HUES64 (cell line): ENCODE measurements around the gene FOXI1.
"Not testable (repeated sequence)": the region's sequence is repeated elsewhere in the genome, so short reads cannot be mapped to it uniquely, and the experiment has no call there.

Experiments
- H3K27ac ChIP-seq: 2 replicates; pipeline ENCODE4 v1.7.0; 2013; ENCODE audit warnings: low read depth, low read length, inconsistent platforms
- H3K27me3 ChIP-seq: 2 replicates; pipeline ENCODE4 v1.6.1; 2013; ENCODE audit warnings: mild to moderate bottlenecking, low read length; ENCODE audit not compliant: insufficient read depth
- H3K36me3 ChIP-seq: 2 replicates; pipeline ENCODE4 v1.6.1; 2013; ENCODE audit warnings: mild to moderate bottlenecking, low read length; ENCODE audit not compliant: insufficient read depth
- H3K4me1 ChIP-seq: 2 replicates; pipeline ENCODE4 v1.6.1; 2013; ENCODE audit warnings: mild to moderate bottlenecking, low read length, moderate library complexity; ENCODE audit not compliant: insufficient read depth
- H3K4me3 ChIP-seq: 2 replicates; pipeline ENCODE4 v1.5.1; 2013; ENCODE audit warnings: mild to moderate bottlenecking, low read length, moderate library complexity
- H3K9ac ChIP-seq: 2 replicates; pipeline ENCODE4 v1.6.1; 2013; ENCODE audit warnings: mild to moderate bottlenecking, low read depth, low read length
- H3K9me3 ChIP-seq: 2 replicates; pipeline ENCODE4 v1.6.1; 2013; ENCODE audit warnings: low read depth, low read length; ENCODE audit not compliant: insufficient read depth
- WGBS: fragments of 150-250, 120-280 bp; methylation state at CpG from one replicate; pipeline ENCODE4 v1.1.7; 2013; ENCODE audit warnings: missing lambda C conversion rate; 5-methylcytosine and 5-hydroxymethylcytosine counted together

The FOXI1 gene

DNA sequence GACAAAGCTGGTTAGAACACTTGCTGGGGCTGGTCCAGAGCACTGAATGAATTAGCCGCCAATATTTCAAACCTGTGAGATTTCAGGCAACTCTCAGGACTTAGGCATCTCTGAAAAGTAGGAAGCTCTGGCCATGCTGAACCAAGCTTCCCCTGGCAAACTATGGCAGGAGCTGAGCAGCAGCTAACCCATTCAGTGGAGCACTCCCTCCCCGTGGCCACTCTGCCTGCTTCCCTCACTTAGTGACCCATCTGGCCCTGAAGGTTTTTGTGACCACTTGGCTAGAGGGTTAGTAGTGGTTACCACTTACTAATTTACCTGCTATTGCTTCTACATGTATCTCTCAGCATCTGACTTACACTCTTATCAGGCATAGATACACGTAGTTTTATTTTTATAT lies 25.5 kb downstream of the FOXI1 start:
- Histone ChIP-seq H3K27ac (no peak overlapping the region), H3K27me3 (no peaks in the 10 kb centered on the region), H3K9me3 (peaks cover 6% of the 10 kb centered on the region; the same call in 1 of the 2 replicates), H3K36me3 (no peaks in the 10 kb centered on the region), H3K9ac (no peak overlapping the region), H3K4me1 (no peaks in the 10 kb centered on the region), H3K4me3 (no peak overlapping the region)
- WGBS: 85% methylated on average over 2 of the region's 3 CpGs

DNA sequence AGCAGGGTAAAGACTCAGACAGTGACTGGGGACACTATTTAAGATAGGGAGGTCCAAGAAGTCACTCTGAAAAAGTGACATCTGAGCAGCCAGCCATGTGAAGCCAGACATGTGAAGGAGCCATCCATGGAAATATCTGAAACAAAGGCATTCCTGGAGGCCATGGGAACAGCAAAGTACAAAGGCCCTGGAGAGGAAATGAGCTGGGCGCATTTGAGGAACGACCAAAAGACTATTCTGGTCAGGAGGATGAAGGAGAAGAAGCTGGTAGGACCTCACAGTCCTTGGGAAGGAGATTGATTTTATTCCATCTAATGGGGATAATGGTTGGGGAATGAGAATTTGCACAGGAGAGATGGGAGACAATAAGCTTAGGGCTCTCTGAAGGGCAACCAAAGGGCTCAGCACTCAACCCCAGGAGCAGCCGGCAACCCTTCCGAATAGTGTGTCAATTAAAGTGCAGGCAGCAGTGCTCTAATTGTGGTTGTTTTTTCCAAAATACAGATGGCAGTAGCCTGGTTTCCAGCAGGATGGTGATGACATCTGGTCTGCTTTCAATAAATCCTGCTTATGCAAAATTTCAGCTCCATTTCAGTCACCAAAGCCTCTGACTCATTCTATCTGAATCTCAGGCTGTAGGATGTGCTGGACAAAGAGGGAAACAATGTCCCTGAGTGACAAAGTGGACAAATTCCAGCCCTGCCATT lies 26.7 kb downstream of the FOXI1 start:
- no peaks in the 10 kb centered on the region for H3K27me3 ChIP-seq
- H3K4me3 ChIP-seq: no peak overlapping the region
- no peaks in the 10 kb centered on the region for H3K9me3 ChIP-seq
- 63% methylated on average over 4 of the region's 4 CpGs for WGBS
- no peaks in the 10 kb centered on the region for H3K36me3 ChIP-seq
- H3K9ac ChIP-seq: no peak overlapping the region
- no peak overlapping the region for H3K27ac ChIP-seq
- no peaks in the 10 kb centered on the region for H3K4me1 ChIP-seq

DNA sequence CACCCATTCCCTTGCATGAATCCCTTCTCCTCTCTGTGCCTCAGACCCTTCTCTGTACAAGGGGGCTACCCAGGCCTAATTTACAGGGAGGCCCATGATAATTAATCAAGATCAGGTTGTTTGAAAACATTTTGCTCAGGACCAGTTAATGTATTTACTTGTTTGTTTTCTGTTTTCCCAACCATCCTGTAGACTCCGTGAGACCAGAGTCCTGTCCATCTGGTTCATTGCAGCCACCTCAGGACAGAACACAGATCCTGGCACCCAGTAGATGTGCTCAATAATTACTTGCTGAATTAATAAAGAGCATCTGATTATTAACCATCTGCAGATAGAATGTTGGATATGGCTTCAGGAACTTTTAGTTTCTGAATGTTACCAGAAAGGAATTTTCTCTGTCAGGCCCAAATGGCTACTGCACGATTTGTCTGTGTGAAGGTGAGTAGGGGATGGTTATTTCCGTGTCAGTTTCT lies 27.3 kb downstream of the FOXI1 start:
- 77% methylated on average over 2 of the region's 3 CpGs for WGBS
- Histone ChIP-seq H3K9me3 (no peaks in the 10 kb centered on the region), H3K27me3 (no peaks in the 10 kb centered on the region), H3K27ac (no peak overlapping the region), H3K4me3 (no peak overlapping the region), H3K9ac (no peak overlapping the region), H3K4me1 (no peaks in the 10 kb centered on the region), H3K36me3 (no peaks in the 10 kb centered on the region)

DNA sequence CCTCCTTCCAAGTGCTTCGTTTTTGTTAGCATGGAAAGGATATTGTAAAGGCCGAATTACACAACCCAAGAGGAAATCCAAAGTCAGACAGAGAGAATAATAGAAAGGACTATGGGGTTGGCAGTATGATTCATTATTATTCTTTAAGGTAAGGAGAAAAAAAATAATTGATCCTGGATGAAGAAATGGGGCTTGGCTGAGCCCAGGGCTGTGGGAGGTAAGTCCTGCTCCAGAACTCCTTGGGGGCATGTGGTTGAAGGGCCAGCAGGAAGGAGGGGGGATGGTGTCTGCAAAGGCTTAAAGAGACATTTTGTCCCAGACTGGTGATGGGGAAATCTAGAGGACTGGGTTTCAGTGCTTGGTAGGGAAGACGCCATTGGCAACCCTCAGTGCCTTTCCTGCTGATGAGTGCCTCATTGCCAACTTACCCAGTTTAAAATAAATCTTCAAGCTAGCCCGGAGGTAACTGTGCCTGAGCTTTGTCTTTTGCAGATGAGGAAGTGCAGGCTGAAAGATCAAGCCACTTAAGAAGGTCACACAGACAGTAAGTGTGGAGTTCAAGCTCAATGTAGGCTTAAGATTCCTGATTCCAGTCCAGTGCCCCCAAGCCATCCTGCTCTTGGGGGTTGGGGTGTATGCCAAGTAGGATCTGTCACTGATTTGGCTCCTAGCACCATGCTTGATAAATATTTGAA lies 30.2 kb downstream of the FOXI1 start:
- Histone ChIP-seq H3K4me3 (no peak overlapping the region), H3K9ac (no peak overlapping the region), H3K27me3 (no peaks in the 10 kb centered on the region), H3K4me1 (no peaks in the 10 kb centered on the region), H3K27ac (no peak overlapping the region), H3K36me3 (no peaks in the 10 kb centered on the region), H3K9me3 (no peaks in the 10 kb centered on the region)
- 91% methylated on average over 4 of the region's 4 CpGs for WGBS

DNA sequence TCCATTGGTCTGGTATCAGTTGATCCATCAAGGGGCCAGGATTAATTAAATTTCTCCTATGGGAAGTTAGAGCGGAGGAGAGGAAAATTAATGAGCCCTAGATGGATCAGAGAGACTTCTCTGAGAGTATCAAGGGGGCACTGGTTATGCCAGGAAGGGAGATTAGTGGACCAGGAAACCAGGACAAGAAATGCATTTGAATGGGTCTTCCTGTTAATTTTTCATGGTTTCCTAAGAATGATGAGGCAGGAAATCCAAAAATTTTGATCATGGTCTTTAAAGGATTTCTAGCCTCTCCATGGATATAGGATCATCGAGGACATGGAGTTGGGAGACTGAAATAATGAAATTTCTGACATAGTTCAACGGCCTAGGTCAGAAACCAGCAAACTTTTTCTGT lies 30.8 kb downstream of the FOXI1 start:
- H3K36me3 ChIP-seq: no peaks in the 10 kb centered on the region
- no peak overlapping the region for H3K9ac ChIP-seq
- H3K27me3 ChIP-seq: no peaks in the 10 kb centered on the region
- no peaks in the 10 kb centered on the region for H3K9me3 ChIP-seq
- 65% methylated on average over 3 of the region's 3 CpGs for WGBS
- no peaks in the 10 kb centered on the region for H3K4me1 ChIP-seq
- H3K27ac ChIP-seq: no peak overlapping the region
- H3K4me3 ChIP-seq: no peak overlapping the region

DNA sequence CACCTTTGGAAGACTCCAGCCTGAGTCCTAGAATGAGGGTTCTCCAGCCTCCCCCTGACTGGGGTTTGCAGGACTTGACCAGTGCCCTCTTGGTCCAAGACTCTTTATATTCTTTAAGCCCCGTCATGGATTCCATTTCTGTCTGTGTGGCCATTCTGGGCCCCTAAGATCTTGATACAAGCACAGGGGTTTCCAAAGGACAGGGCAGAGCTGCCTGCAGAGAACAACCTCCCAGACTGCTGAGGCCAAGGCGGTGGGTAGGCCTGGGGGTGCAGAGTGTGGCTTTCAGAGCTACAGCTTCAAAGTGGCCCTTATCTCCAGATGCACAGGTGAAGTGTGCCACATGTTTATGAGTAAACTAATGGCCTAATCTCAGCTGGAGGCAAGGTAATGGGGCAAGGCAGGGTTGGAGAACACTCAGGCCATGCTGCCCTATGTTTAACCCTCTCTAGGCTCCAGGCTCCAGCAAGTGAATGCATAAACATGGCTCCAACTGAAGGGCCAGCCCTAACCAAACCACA lies 32.1 kb downstream of the FOXI1 start:
- Histone ChIP-seq H3K9me3 (no peaks in the 10 kb centered on the region), H3K36me3 (no peaks in the 10 kb centered on the region), H3K27me3 (no peaks in the 10 kb centered on the region), H3K9ac (no peak overlapping the region), H3K4me1 (no peaks in the 10 kb centered on the region), H3K27ac (no peak overlapping the region), H3K4me3 (no peak overlapping the region)
- WGBS: 91% methylated on average over 2 of the region's 2 CpGs

DNA sequence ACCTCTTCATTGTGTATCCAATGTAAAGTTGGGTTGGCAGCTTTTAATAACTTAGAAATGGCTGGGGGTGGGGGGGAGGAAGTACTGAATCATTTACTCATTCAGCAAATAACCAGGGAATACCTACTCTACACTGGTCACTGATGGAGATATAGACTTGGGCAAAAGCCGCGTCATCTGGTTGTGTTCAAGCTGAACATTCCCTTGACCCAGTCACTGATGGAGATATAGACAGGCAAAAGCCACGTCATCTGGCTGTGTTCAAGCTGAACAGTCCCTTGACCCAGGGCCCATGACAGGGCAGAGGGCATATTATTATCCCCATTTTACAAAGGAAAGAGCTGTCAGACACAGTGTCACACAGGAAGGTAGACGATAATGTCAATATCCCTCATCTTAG lies 32.6 kb downstream of the FOXI1 start:
- Histone ChIP-seq H3K27me3 (no peaks in the 10 kb centered on the region), H3K27ac (no peak overlapping the region), H3K4me1 (no peaks in the 10 kb centered on the region), H3K4me3 (no peak overlapping the region), H3K36me3 (no peaks in the 10 kb centered on the region), H3K9me3 (no peaks in the 10 kb centered on the region), H3K9ac (no peak overlapping the region)
- WGBS: 97% methylated on average over 4 of the region's 4 CpGs

DNA sequence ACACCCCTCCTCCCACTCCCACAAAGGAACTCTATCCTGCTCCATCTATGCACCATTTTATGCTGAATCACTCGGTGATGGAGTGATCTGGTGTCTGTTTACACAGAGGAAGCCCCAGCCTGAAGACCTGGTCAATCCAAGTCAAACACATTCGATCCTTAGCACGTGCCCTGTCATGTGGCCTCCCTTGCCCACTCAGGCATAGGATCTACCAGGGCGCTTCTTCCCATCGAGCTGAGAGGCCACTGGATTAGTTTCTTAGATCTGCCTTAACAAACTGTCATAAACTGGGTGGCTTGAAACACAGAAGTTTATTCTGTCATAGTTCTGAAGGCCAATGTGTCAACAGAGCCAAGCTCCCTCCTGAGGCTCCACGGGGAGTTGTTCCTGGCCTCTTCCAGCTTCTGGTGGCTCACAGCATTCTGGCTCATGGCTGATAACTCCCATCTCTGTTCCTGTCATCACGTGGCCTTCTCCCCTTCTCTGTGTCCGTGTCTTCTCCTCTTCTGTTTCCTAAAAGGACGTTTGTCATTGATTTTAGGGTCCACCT lies 34.2 kb downstream of the FOXI1 start:
- Histone ChIP-seq H3K9me3 (no peaks in the 10 kb centered on the region), H3K4me1 (no peaks in the 10 kb centered on the region), H3K36me3 (no peaks in the 10 kb centered on the region), H3K4me3 (no peak overlapping the region), H3K9ac (no peak overlapping the region), H3K27ac (no peak overlapping the region), H3K27me3 (no peaks in the 10 kb centered on the region)
- 89% methylated on average over 9 of the region's 9 CpGs for WGBS

DNA sequence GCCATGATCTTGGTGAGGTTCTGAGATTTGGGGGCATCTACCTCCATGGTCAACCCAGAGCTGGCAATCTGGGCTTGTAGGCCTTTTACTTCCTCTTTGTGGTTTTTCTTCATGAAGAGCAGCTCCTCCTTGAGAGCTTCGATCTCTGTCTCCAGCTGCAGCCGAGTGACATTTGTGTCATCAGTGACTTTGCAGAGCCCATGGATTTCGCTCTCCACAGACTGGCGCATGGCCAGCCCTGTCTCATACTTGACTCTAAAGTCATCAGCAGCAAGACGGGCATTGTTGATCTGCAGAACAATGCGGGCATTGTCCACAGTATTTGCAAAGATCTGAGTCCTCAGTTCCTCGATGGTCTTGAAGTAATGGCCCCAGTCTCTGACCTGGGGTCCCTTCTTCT lies 35.5 kb downstream of the FOXI1 start:
- H3K4me1 ChIP-seq, H3K4me3 ChIP-seq, H3K27me3 ChIP-seq, H3K9ac ChIP-seq, H3K36me3 ChIP-seq, H3K27ac ChIP-seq, H3K9me3 ChIP-seq: not testable (repeated sequence)
- WGBS: 94% methylated on average over 7 of the region's 7 CpGs

DNA sequence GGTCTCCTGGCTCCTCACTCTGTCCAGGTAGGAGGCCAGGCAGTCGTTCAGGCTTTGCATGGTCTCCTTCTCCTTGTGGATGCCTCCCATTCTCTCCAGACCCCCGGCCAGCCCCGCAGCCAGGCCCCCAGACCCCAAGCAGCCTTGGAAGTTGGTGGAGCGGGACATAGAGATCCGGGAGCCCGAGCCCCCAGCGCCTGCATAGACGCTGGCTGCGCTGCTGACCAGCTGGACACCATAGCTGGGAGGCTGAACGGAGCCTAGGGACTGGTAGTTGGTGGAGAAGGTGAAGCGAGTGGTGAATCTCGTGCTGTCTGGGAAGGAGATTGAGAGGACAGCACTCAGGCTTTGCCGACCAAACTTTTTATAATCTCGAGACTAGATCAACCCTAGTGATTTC lies 35.9 kb downstream of the FOXI1 start:
- no peak overlapping the region for H3K4me3 ChIP-seq
- H3K27ac ChIP-seq: no peak overlapping the region
- no peaks in the 10 kb centered on the region for H3K36me3 ChIP-seq
- WGBS: 91% methylated on average over 14 of the region's 14 CpGs
- H3K27me3 ChIP-seq: no peaks in the 10 kb centered on the region
- no peaks in the 10 kb centered on the region for H3K9me3 ChIP-seq
- H3K4me1 ChIP-seq: no peaks in the 10 kb centered on the region
- H3K9ac ChIP-seq: no peak overlapping the region

DNA sequence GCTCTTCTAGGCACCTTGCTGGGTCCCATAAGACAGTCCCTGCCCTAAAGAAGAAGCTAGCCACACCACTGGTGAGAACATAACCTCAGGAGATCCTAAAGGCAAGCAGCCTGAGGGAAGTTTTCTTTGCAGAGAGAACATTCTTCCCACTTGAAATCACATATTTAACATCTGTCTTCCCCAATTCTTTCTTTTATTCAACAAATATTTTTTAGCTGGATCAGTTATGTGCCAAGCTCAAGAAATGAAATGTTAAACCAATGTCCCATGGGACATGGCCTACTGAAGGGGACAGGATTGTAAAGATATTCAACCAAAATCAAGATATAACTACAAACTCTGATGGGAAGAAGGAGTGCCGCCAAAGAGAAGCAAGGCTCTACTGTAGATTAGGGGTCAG lies 36.5 kb downstream of the FOXI1 start:
- H3K36me3 ChIP-seq: no peaks in the 10 kb centered on the region
- 79% methylated on average over 1 of the region's 1 CpG for WGBS
- no peak overlapping the region for H3K4me3 ChIP-seq
- H3K27me3 ChIP-seq: no peaks in the 10 kb centered on the region
- H3K4me1 ChIP-seq: no peaks in the 10 kb centered on the region
- H3K9ac ChIP-seq: no peak overlapping the region
- H3K9me3 ChIP-seq: no peaks in the 10 kb centered on the region
- no peak overlapping the region for H3K27ac ChIP-seq
